NCI-H2196 treated with DMSO at 0.1 percent for 48 hours (cell line): ENCODE results near the gene SPIN1.

Source experiments
- DNase-seq: peaks from one replicate; lab custom pipeline; 2025; ENCODE audit not compliant: unreplicated experiment; lab: John Stamatoyannopoulos, UW

Gene SPIN1

GRCh38 chr9:88488166-88488565 is 99.9 kb downstream of the SPIN1 start:
- DNase-seq, result no peak

GRCh38 chr9:88494983-88495721 is 106.9 kb downstream of the SPIN1 start:
- no peak for DNase-seq

- no peak for DNase-seq
Observed at GRCh38 chr9:88497224-88497623, 109.0 kb downstream of the SPIN1 start.

GRCh38 chr9:88498880-88499279 is 110.6 kb downstream of the SPIN1 start:
- no peak for DNase-seq

GRCh38 chr9:88501086-88501485 is 112.8 kb downstream of the SPIN1 start:
- no peak for DNase-seq

GRCh38 chr9:88502552-88503034 is 114.3 kb downstream of the SPIN1 start:
- no peak for DNase-seq

GRCh38 chr9:88503081-88503844 is 115.0 kb downstream of the SPIN1 start:
- DNase-seq, result no peak

- no peak for DNase-seq
Observed at GRCh38 chr9:88503845-88504764, 115.9 kb downstream of the SPIN1 start.

- DNase-seq, result no peak
Observed at GRCh38 chr9:88508326-88508725, 120.1 kb downstream of the SPIN1 start.

GRCh38 chr9:88511906-88512305 is 123.7 kb downstream of the SPIN1 start:
- DNase-seq, result no peak

- DNase-seq, result no peak
Observed at GRCh38 chr9:88514247-88514646, 126.0 kb downstream of the SPIN1 start.

- no peak for DNase-seq
Observed at GRCh38 chr9:88521308-88521707, 133.1 kb downstream of the SPIN1 start.

GRCh38 chr9:88522360-88522759 is 134.1 kb downstream of the SPIN1 start:
- DNase-seq, result no peak

GRCh38 chr9:88523056-88523455 is 134.8 kb downstream of the SPIN1 start:
- DNase-seq, result no peak

GRCh38 chr9:88524911-88525310 is 136.7 kb downstream of the SPIN1 start:
- DNase-seq, result no peak

GRCh38 chr9:88527618-88528017 is 139.4 kb downstream of the SPIN1 start:
- no peak for DNase-seq
